Natural killer cell (primary cell): ENCODE results near the gene TFIP11. TPM values are rescaled to one million over a fixed set of nuclear protein-coding genes. Genes with fewer than 3 reads are reported as not detected.

Experiments
- ATAC-seq, 3 donors: fragments of 150-1000 bp in 2 of 3; fragments of 200-7000 bp in 1 of 3; cut with Tn5 transposase; 1 replicate in 1 of 3; 2 replicates in 2 of 3; pipeline ENCODE4 v1.10.0; 2021; ENCODE audit warnings: mild to moderate bottlenecking in 2 of 3, moderate library complexity in 2 of 3
- DNase-seq, 2 donors: peaks; one replicate each; pipeline versions ENCODE4 v3.0.0 to v3.0.0-alpha.2; 2013 to 2021; ENCODE audit warnings: mixed read lengths in 1 of 2
- H3K27ac ChIP-seq: one replicate; pipeline ENCODE4 v1.5.1; 2013; ENCODE audit warnings: mild to moderate bottlenecking, low read length
- H3K27me3 ChIP-seq: one replicate; pipeline ENCODE4 v1.6.1; 2013; ENCODE audit warnings: low read length; ENCODE audit not compliant: control insufficient read depth, insufficient read depth
- H3K36me3 ChIP-seq: one replicate; pipeline ENCODE4 v1.6.1; 2013; ENCODE audit warnings: low read length; ENCODE audit not compliant: control insufficient read depth, insufficient read depth
- H3K4me1 ChIP-seq: one replicate; pipeline ENCODE4 v1.6.1; 2013; ENCODE audit warnings: low read length; ENCODE audit not compliant: control insufficient read depth, insufficient read depth
- H3K4me3 ChIP-seq: one replicate; pipeline ENCODE4 v1.5.1; 2013; ENCODE audit warnings: low read length
- H3K9me3 ChIP-seq: one replicate; pipeline ENCODE4 v1.6.1; 2013; ENCODE audit warnings: low read length; ENCODE audit not compliant: control insufficient read depth, insufficient read depth
- H3K27ac Mint-ChIP-seq, 2 donors: one replicate each; pipeline ENCODE4 v1.8.0; 2022; ENCODE audit warnings: mild to moderate bottlenecking in 2 of 2, mixed read lengths in 2 of 2, moderate library complexity in 1 of 2
- H3K27me3 Mint-ChIP-seq, 2 donors: one replicate each; pipeline ENCODE4 v1.8.0; 2022; ENCODE audit warnings: low read depth in 2 of 2, mixed read lengths in 2 of 2
- H3K36me3 Mint-ChIP-seq: one replicate; pipeline ENCODE4 v1.8.0; 2022; ENCODE audit warnings: mixed read lengths
- H3K4me1 Mint-ChIP-seq, 2 donors: one replicate each; pipeline ENCODE4 v1.8.0; 2022; ENCODE audit warnings: mixed read lengths in 2 of 2
- H3K4me3 Mint-ChIP-seq: one replicate; pipeline ENCODE4 v1.8.0; 2022; ENCODE audit warnings: mild to moderate bottlenecking, moderate library complexity, mixed read lengths
- H3K9me3 Mint-ChIP-seq, 2 donors: one replicate each; pipeline ENCODE4 v1.8.0; 2022; ENCODE audit warnings: mixed read lengths in 2 of 2
- WGBS: methylation state at CpG from one replicate; pipeline ENCODE4 v1.1.7; 2013; ENCODE audit warnings: missing lambda C conversion rate; ENCODE audit not compliant: insufficient coverage; 5-methylcytosine and 5-hydroxymethylcytosine counted together
- intact Hi-C: fragments of 100-400 bp; cut with micrococcal nuclease; formaldehyde crosslinking; loops from one replicate; pipeline ENCODE4 v1.14.2; 2022
- total RNA-seq, 4 donors: library from RNA; stranded (reverse); fragments of 120-200 nt in 1 of 4; gene quantifications; one replicate each; pipeline versions ENCODE4 v1.2.3 to v1.2.4, GENCODE V29; 2013 to 2022
- TF ChIP-seq, protein P1 (sequence below): fragments of 200-600 bp; IDR thresholded peaks from one replicate; pipeline ENCODE4 v1.8.0; 2022; ENCODE audit warnings: antibody characterized with exemption

TFIP11 gene
- total RNA-seq, 3 donors from 2014 or later (not counting 1 experiment from before 2014, with no cell fraction given): 108 to 131 (median 124) TPM

DNA sequence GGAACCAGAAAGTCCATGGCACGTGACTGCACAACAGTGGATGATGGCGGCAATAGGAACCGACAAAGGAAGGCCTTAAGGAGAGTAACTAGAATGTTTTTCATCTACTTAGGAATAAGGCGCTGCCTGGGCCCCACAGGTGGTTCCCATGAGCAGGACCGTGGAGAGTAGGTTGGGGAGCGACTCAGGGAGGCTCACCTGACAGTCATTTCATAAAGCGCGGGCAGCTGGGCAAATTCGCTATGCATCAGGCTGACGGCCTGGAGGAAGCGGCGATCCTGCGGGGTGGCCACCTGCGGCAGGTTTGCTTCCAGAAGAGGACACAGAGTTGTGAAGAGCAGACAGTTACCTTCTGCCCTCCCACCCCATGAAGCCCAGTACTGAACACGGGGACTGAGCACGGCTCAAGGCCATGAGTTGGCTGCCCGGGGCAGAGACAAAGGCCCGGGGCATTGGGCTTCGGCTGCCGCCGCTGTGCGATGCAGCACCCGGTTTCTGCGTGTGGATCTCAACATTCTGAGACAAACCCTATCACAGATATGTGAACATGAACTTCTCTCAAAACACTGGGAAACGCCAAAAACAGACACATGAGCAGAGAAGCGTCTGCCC is 54.5 kb downstream of the TFIP11 start:
- Mint-ChIP-seq H3K27me3 (no peaks in the 10 kb centered on the region), H3K36me3 (no peaks in the 10 kb centered on the region)

DNA sequence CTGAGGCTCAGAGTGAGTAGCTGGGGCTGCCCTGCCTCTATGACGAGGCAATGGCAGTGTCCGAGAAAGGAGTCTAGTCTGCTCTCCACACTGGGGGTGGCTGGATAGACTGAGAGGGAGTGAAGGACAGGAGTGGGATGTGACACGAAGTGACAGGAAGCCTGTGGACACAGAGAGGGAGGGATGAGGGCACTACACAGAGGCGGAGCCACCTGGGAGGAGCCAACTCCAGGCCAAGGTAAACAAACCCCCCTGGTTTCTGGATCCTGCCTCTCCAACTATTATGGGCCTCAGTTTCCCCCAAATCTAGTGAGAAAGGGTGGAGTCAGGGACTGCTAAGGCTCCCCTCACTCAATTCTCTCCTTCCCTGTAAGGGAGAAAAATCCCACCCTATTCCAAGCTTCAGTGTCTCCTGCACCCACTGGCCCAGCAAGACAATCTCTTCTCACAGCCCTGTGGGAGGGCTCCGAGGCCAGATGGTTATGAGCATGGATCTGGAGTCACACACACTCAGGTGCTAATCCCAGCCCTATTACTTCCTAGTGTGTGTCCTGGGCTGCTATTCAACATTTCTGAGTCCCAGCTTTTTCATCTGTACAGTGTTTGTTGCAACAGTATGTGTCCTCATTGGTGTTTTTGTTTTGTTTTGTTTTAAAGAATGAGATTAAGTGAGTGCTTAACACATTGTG is 58.3 kb downstream of the TFIP11 start:
- H3K27me3 ChIP-seq: no peaks in the 10 kb centered on the region
- Mint-ChIP-seq H3K9me3 (no peaks in the 10 kb centered on the region), H3K4me1 (no peaks in the 10 kb centered on the region), H3K27me3 (no peaks in the 10 kb centered on the region), H3K4me3 (no peak overlapping the region), H3K27ac (no peak overlapping the region), H3K36me3 (no peaks in the 10 kb centered on the region)
- ATAC-seq: no peak
- H3K9me3 ChIP-seq: no peaks in the 10 kb centered on the region
- H3K4me1 ChIP-seq: no peaks in the 10 kb centered on the region
- DNase-seq: no peak
- TF ChIP-seq, protein P1, sequence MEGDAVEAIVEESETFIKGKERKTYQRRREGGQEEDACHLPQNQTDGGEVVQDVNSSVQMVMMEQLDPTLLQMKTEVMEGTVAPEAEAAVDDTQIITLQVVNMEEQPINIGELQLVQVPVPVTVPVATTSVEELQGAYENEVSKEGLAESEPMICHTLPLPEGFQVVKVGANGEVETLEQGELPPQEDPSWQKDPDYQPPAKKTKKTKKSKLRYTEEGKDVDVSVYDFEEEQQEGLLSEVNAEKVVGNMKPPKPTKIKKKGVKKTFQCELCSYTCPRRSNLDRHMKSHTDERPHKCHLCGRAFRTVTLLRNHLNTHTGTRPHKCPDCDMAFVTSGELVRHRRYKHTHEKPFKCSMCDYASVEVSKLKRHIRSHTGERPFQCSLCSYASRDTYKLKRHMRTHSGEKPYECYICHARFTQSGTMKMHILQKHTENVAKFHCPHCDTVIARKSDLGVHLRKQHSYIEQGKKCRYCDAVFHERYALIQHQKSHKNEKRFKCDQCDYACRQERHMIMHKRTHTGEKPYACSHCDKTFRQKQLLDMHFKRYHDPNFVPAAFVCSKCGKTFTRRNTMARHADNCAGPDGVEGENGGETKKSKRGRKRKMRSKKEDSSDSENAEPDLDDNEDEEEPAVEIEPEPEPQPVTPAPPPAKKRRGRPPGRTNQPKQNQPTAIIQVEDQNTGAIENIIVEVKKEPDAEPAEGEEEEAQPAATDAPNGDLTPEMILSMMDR: no peak
- peaks cover 37% of the 10 kb centered on the region for H3K36me3 ChIP-seq
- intact Hi-C loops: no loop called here
- no peak overlapping the region for H3K4me3 ChIP-seq
- no peak overlapping the region for H3K27ac ChIP-seq
- 84% methylated on average over 5 of the region's 5 CpGs for WGBS

More for the DNA sequence above, 54.5 kb downstream of the TFIP11 start:
- peaks cover 34% of the 10 kb centered on the region for H3K36me3 ChIP-seq
- H3K27me3 ChIP-seq: no peaks in the 10 kb centered on the region
- ATAC-seq (no peak), DNase-seq (no peak)
- H3K27ac ChIP-seq: no peak overlapping the region
- no peaks in the 10 kb centered on the region for H3K4me1 Mint-ChIP-seq
- no peaks in the 10 kb centered on the region for H3K9me3 Mint-ChIP-seq
- H3K27ac Mint-ChIP-seq: no peak overlapping the region
- H3K4me3 ChIP-seq: no peak overlapping the region
- H3K4me3 Mint-ChIP-seq: no peak overlapping the region
- TF ChIP-seq, protein P1: no peak
- 97% methylated on average over 26 of the region's 26 CpGs for WGBS
- no peaks in the 10 kb centered on the region for H3K4me1 ChIP-seq
- no peaks in the 10 kb centered on the region for H3K9me3 ChIP-seq
- intact Hi-C loops: no loop called here

DNA sequence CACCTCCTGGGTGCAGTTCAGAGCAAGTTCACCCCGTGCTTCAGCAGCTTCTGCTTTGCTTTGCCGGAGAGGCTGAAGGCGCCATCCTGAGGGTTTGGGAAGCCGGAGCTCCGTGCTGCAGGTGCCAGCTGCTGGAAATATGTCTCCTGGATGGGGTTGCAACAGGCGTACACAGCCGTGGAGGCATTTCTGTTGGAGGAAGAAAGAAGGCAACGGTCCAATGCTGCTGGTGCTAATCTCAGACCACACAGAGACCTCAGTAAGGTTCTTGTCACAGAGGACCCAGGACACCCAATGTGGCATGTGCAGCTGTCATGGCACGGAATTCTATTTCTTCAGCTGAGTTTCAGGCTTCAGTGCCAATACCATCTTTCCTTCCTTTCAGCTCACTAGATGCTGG is 59.1 kb downstream of the TFIP11 start:
- no peak overlapping the region for H3K27ac Mint-ChIP-seq
- WGBS: 91% methylated on average over 9 of the region's 9 CpGs
- no peaks in the 10 kb centered on the region for H3K9me3 Mint-ChIP-seq
- Histone ChIP-seq H3K27ac (no peak overlapping the region), H3K36me3 (peaks cover 34% of the 10 kb centered on the region), H3K4me3 (no peak overlapping the region), H3K4me1 (no peaks in the 10 kb centered on the region), H3K27me3 (no peaks in the 10 kb centered on the region), H3K9me3 (no peaks in the 10 kb centered on the region)
- intact Hi-C loops: no loop called here
- no peaks in the 10 kb centered on the region for H3K27me3 Mint-ChIP-seq
- DNase-seq: no peak
- H3K36me3 Mint-ChIP-seq: no peaks in the 10 kb centered on the region
- ATAC-seq: no peak
- no peaks in the 10 kb centered on the region for H3K4me1 Mint-ChIP-seq
- H3K4me3 Mint-ChIP-seq: no peak overlapping the region
- TF ChIP-seq, protein P1: no peak
